H1 (cell line): ENCODE measurements around the gene SPOCK3.

Experiments
- CHD7 ChIP-seq: fragments of 300-600 bp; sonication (generic); IDR thresholded peaks from 2 replicates; pipeline ENCODE4 v1.7.1; 2012; ENCODE audit warnings: low read length, moderate library complexity, mild to moderate bottlenecking, inconsistent platforms; ENCODE audit not compliant: insufficient replicate concordance
- CTCF ChIP-seq, 3 experiments: IDR thresholded peaks; 1 replicate in 2 of 3; 2 replicates in 1 of 3; pipeline versions ENCODE4 v1.5.1 to v1.6.1; 2011; ENCODE audit warnings: low read length in 3 of 3, mild to moderate bottlenecking in 3 of 3, inconsistent platforms in 2 of 3, low read depth in 1 of 3, moderate library complexity in 1 of 3; ENCODE audit not compliant: insufficient read depth in 1 of 3; ENCODE audit errors: control extremely low read depth in 1 of 3
- POLR2A ChIP-seq, 2 experiments: IDR thresholded peaks; 1 replicate in 1 of 2; 2 replicates in 1 of 2; pipeline ENCODE4 v1.6.1; 2011; ENCODE audit warnings: low read depth in 2 of 2, low read length in 2 of 2, mild to moderate bottlenecking in 2 of 2; ENCODE audit errors: control extremely low read depth in 1 of 2

- TF ChIP-seq CTCF (IDR thresholded peaks at IDR 0.05; ENCODE audit: control extremely low read depth in 1 of 3, insufficient read depth in 1 of 3, low read depth in 1 of 3, low read length in 3 of 3): no peak
- no peak for TF ChIP-seq POLR2A (IDR thresholded peaks at IDR 0.05; ENCODE audit: control extremely low read depth in 1 of 2, low read depth in 2 of 2, low read length in 2 of 2)
- TF ChIP-seq CHD7: no peak
These were observed 277.8 kb downstream of the SPOCK3 start for GRCh38 chr4:166956484-166956883.
